ENCODE results near the gene SMAP2.
A peak's percentile ranks its signal among the peaks of the same experiment; 100 is the strongest.
"Not testable (repeated sequence)": the region's sequence is repeated elsewhere in the genome, so short reads cannot be mapped to it uniquely, and the experiment has no call there.

The SMAP2 gene

GRCh38 chr1:40372658-40373322 lies 737 bp upstream of the SMAP2 start:
- DNase-seq (ENCODE audit: low spot score): no peak

DNA sequence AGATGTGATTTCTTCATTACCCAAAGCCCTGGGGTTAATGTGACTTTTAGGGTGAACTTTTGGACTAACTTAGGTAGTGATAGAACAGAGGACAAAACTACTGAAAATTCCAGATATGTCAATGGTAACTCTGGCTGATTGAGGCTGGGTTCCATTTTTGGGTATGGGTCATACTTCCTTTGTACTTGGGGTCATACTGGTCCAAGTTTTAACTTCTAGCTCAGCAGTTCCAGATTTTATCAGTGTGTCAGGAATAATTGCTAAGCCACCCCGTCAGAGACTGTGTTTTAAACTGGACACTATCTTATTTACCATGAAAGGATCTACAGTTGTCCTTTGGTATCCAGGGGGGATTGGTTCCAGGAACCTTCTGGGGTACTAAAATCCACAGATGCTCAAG lies 4.0 kb downstream of the SMAP2 start:
- no peak for DNase-seq (ENCODE audit: low spot score)

DNA sequence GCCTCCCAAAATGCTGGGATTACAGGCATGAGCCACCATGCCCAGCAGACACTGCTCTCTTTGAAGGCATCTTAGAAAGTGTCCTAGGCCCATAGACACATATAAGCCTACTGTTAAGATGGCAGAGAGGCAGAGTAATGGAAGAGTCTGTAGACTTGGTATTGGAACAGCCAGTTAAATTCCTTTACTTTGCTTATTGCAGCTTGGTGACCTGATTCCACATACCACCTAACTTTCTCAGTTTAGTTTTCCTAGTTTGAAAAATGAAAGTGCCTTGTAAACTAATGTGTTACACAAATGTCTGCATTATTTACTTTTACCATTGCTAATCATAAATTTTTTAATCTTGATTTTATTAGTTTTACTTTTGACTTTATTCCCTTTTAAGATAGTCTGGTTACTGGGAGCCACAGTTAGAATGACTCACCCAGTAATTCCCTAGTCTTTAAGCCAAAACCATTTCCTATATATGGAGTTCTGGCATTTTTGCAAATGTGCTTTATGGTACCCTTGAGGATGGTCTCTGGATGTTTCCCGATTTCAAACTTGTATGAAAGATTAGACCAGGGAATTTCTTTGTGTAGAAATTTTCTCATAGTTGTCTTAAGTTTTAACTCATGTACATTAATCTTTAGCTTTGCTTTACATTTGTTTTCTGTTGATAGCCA lies 6.4 kb downstream of the SMAP2 start:
- DNase-seq (ENCODE audit: low spot score): no peak

GRCh38 chr1:40380817-40381216 lies 7.3 kb downstream of the SMAP2 start:
- DNase-seq (ENCODE audit: low spot score): no peak

DNA sequence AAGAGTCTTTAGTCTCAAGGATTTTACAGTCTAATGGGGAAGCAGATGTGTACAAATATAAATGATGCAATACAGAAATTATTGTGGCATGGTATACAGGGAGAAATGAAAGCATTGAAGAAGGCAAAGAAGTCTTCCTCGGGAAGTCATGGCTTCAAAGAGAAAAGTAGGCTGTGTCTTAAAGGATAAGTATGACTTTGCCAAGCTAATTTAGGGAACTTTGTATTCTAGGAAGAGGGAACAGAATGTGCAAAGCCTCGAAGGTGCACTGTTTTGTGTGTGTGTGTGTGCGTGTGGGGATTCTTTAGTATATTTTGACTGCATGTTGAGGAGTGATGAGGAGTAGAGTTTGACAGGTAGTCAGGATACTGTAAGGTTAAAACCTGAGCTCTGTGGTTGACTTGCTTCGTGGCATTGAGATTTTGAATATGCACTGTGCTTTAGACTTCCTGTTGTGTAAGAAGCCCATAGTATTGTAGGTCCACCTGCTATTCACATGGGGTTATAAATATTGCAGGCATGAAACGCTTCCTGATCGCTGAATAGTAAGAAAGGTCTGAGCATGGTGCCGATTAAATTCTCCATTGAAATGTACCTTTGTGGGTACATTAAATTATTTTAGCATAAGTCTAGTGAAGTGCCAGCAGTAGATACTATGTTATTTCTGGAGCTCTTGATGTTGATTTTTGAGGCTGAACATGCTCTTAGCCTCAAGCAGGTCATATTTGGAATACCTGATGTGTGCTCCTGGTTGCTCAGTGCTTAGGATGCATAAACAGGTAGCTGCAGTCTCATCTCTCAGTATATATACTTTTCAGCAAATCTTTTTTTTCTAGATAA lies 8.0 kb downstream of the SMAP2 start:
- no peak for DNase-seq (ENCODE audit: low spot score)

DNA sequence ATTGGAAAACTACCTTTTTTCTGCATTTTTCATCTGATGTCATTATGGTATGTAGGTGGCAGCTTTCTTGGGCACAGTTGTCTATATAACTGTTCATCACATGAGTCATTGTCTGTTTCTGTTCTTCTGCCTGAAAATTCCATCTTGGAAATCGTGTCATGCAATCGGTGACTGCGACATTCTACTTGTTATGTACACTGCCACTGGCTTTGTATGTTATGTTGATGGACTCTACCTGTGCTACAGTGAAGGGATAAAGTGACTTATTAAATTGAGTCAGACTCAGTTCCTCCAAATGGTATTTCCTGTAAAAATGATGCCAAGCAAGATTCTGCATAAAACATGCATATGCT lies 8.6 kb downstream of the SMAP2 start:
- DNase-seq (ENCODE audit: low spot score): no peak

GRCh38 chr1:40382601-40383000 lies 9.1 kb downstream of the SMAP2 start:
- no peak for DNase-seq (ENCODE audit: low spot score)

DNA sequence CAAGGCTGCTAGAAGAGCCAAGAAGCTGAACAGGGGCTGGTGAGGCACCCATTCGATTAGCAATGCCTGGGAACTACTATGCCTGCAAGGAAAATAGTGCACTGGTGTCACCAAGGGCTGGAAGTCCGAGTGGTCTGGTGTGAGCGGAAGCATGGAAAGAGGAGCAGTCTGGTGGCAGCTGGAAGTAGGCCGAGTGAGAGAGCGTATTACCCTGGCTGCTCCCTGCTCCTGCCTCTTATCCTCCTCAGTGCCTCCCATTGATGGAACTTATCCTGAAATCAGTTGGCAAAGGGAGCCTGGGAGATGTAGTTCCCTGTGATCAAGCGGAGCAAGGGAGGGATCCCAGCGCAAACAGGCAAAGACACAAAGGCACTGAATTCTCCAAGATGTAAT lies 9.6 kb downstream of the SMAP2 start:
- peak; percentile 72 for DNase-seq (ENCODE audit: low spot score)

GRCh38 chr1:40383488-40384412 lies 10.2 kb downstream of the SMAP2 start:
- DNase-seq (ENCODE audit: low spot score): no peak

- DNase-seq (ENCODE audit: low spot score): no peak
These were observed 10.9 kb downstream of the SMAP2 start for GRCh38 chr1:40384413-40384762.

DNA sequence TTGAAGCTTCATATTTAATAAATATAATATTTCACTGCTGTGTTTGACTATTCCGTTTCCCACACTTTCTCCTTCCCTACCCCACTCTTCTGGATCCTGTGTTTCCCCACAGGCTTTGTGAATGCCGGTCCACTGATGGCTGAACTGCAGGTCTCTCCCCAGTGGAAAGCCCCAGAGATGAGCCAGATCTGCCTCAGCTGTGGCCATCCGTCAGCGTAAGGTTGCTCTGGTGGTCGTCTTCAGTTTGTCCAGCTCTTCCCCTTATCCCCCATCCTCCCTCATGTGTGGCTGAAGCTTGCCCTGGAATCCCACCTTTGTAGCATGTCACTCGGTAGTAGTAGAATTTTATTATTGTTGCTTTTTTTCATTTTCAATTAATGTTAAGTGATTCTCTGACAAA lies 11.4 kb downstream of the SMAP2 start:
- no peak for DNase-seq (ENCODE audit: low spot score)

DNA sequence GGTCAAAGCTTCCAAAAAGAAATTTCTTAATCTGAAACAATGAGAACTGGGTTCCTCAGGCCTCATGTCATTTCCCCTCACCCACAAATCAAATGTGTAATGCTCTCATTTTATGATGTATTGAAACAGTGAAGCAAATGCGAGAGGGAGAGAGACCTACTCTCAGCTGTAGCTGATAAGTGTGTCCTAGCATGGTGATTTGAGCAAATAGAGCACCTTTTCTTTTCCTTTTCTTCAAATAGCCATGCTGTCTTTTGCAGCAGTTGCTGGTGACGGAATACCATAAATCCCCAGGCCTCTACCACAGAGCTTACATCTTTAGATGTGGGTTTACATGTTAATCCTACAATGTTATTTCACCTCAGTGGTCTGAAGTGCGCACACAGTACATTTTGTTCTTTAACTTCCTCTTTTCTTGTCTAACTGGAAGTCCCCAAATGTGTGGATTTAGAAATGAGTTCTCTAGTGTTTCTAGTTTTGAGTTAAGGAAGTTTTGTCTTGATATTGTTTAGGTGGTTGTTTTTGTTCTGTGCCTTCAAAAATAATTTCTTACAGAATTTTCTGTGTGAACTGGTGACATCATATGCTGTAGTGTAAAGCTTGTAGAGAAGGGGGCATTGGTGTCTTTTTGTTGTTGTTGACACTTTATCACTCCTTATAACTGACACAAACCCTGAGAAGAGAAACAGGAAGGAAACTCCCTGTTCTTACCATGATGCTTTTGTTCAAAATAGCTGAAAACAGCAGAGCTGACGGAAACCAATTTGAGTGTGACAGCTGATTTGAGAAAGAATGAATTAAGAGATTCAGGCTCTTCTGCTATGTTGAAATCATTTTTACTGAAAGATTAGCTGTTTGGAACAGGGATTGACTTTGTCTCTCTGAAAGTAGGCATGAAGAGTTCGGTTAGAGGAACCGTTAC lies 12.2 kb downstream of the SMAP2 start:
- peak; percentile 53 for DNase-seq (ENCODE audit: low spot score)

GRCh38 chr1:40386359-40386723 lies 12.8 kb downstream of the SMAP2 start:
- DNase-seq (ENCODE audit: low spot score): no peak

DNA sequence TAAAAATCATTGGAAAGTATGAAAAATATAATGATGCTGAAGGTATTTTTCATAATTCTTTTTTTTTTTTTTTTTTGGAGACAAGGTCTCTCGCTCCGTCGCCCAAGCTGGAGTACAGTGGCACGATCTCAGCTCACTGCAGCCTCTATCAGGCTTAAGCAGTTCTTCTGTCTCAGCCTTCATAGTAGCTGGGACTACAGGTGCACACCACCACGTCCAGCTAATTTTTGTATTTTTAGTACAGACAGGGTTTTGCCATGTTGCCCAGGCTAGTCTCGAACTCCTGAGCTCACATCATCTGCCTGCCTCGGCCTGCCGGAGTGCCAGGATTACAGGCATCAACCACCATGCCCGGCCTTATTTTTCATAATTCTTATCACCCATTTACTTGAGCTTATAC lies 13.3 kb downstream of the SMAP2 start:
- no peak for DNase-seq (ENCODE audit: low spot score)

- DNase-seq (ENCODE audit: low spot score): not testable (repeated sequence)
These were observed 14.1 kb downstream of the SMAP2 start for GRCh38 chr1:40387381-40388306.

- DNase-seq (ENCODE audit: low spot score): not testable (repeated sequence)
These were observed 15.2 kb downstream of the SMAP2 start for GRCh38 chr1:40388456-40389321.

- no peak for DNase-seq (ENCODE audit: low spot score)
These were observed 15.8 kb downstream of the SMAP2 start for GRCh38 chr1:40389322-40389803.

DNA sequence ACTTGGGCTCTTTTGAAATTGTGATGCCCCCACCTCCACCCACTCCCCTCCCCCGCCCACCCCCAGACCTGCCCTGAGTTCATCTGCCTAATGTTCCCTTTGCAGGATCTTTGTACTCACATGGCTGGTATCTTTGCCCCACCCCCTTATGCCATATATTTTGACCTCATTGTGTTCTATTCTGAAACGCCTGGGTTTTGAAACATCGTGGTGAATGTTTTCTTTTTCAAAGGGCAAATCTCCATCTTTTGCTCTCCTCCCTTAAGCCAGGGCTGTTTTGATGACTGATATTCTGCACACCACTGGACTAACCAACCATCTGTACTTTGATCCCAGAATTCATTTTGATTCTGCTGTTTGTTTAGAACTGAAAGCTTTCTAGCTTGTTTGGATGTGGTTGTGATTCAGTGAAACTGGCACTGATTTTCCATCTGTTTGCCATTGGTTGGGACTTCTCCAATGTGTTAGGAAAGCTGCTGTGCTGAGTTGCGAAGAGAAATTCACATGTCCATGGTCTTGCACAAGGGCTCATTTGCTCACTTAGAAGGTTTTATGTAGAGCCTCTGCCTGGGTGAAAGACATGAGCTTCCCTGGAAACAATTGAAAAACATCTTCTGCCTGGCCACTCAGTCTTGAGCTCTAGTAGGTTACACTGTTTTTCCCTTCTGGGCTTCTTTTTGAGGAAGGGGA lies 16.5 kb downstream of the SMAP2 start:
- peak; percentile 78 for DNase-seq (ENCODE audit: low spot score)

Measured in Ammon's horn (tissue), 1 donor.